CD8-positive, alpha-beta memory T cell (primary cell): ENCODE measurements around the gene URB2. TPM values are rescaled to one million over a fixed set of nuclear protein-coding genes. Genes with fewer than 3 reads are reported as not detected.

Experiments used
- CTCF ChIA-PET: fragments of 350-600 bp; sonication (Branson Sonifier 250); formaldehyde crosslinking; loops from one replicate; lab custom pipeline; 2021; ENCODE audit warnings: antibody characterized with exemption; lab: Charles Lee
- POLR2A ChIA-PET: fragments of 350-600 bp; sonication (Branson Sonifier 250); formaldehyde crosslinking; loops from one replicate; lab custom pipeline; 2021; ENCODE audit warnings: antibody characterized with exemption; lab: Charles Lee
- DNase-seq, 5 donors: peaks; one replicate each; pipeline versions ENCODE4 v3.0.0 to v3.0.0-alpha.2; 2020 to 2022; ENCODE audit warnings: mixed read lengths in 1 of 5
- H3K27ac ChIP-seq: one replicate; pipeline ENCODE4 v1.7.0; 2013; ENCODE audit warnings: low read depth, mild to moderate bottlenecking, low read length, moderate library complexity
- H3K27me3 ChIP-seq: 2 replicates; pipeline ENCODE4 v1.7.0; 2013; ENCODE audit warnings: low read length, mild to moderate bottlenecking; ENCODE audit not compliant: insufficient read depth, poor library complexity, severe bottlenecking
- H3K36me3 ChIP-seq: 2 replicates; pipeline ENCODE4 v1.7.0; 2013; ENCODE audit warnings: mild to moderate bottlenecking, low read length, moderate library complexity; ENCODE audit not compliant: insufficient read depth
- H3K4me1 ChIP-seq: 2 replicates; pipeline ENCODE4 v1.7.0; 2013; ENCODE audit warnings: mild to moderate bottlenecking, low read length, moderate library complexity; ENCODE audit not compliant: insufficient read depth
- H3K4me3 ChIP-seq: 2 replicates; pipeline ENCODE4 v1.7.0; 2013; ENCODE audit warnings: mild to moderate bottlenecking, low read length
- H3K9me3 ChIP-seq: 2 replicates; pipeline ENCODE4 v1.7.0; 2013; ENCODE audit warnings: mild to moderate bottlenecking, low read length
- H3K27ac Mint-ChIP-seq, 8 donors: one replicate each; pipeline ENCODE4 v1.8.0; 2020 to 2021; ENCODE audit warnings: mixed read lengths in 8 of 8, mild to moderate bottlenecking in 6 of 8, inconsistent platforms in 3 of 8, moderate library complexity in 3 of 8
- H3K27me3 Mint-ChIP-seq, 2 donors: one replicate each; pipeline ENCODE4 v1.8.0; 2020 to 2021; ENCODE audit warnings: mixed read lengths in 2 of 2, mild to moderate bottlenecking in 1 of 2, moderate library complexity in 1 of 2
- H3K36me3 Mint-ChIP-seq, 3 donors: one replicate each; pipeline ENCODE4 v1.8.0; 2020 to 2021; ENCODE audit warnings: mixed read lengths in 3 of 3, inconsistent platforms in 1 of 3, mild to moderate bottlenecking in 1 of 3
- H3K4me1 Mint-ChIP-seq, 3 donors: one replicate each; pipeline ENCODE4 v1.8.0; 2020 to 2021; ENCODE audit warnings: mixed read lengths in 3 of 3, inconsistent platforms in 1 of 3, mild to moderate bottlenecking in 1 of 3
- H3K4me3 Mint-ChIP-seq, 7 donors: one replicate each; pipeline ENCODE4 v1.8.0; 2020 to 2021; ENCODE audit warnings: mixed read lengths in 7 of 7, mild to moderate bottlenecking in 6 of 7, moderate library complexity in 4 of 7, inconsistent platforms in 2 of 7
- H3K9me3 Mint-ChIP-seq, 5 donors: one replicate each; pipeline ENCODE4 v1.8.0; 2020 to 2022; ENCODE audit warnings: mixed read lengths in 5 of 5, mild to moderate bottlenecking in 3 of 5, moderate library complexity in 2 of 5, inconsistent platforms in 1 of 5
- polyA plus RNA-seq: library from polyadenylated mRNA; unstranded; fragments of 300-500 nt; fragmentation: Illumina TruSeq; gene quantifications from one replicate; pipeline ENCODE4 v1.2.3, GENCODE V29; 2021
- total RNA-seq, 2 experiments: library from RNA; stranded (reverse); gene quantifications; one replicate each; pipeline ENCODE4 v1.2.3, GENCODE V29; 2021

URB2 gene
- total and polyA plus RNA-seq, 3 experiments from 2014 or later, result 6.5 to 38.2 (median 37.6) TPM

DNA sequence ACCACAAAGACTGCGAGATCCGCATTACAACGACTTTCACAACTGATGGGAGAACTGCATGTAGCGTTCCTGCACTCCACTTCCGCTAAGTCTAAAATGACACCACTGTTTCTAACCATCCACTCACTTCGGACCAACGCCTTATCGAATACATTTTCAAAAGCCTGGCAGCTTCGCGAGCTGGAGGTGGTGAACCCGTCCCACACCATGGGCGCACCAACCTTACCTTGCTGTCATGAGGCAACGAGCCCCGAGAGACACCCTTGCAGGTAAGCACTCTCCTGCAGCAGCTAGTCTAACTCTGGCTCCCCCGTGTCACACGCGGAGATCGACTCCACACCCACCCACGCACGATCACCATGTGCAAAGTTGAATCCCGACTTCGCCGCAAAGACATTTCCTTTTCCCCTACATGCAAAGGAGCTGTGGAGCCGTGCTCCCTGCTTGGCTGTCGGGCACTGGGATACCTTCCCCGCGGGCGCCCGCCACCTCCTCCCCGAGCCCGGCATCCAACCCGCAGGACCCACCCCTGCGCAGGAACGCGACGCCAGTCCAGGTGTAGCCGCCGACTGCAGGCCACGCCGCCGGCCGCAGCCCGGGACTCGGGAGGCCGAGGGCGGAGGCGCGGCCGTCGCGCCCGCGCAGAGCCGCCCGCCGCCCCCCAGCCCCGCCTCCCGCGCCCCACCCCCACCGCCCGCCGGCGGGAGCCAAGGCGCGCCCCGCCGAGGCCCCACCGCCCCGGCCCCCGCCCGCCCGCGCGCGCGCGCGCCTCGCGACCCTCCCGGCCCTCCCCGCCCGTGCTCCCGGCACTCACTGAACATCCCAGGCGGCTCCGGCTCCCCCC, 754 bp upstream of the URB2 start:
- CTCF ChIA-PET, result interaction anchor here (1.1 to 4.5 kb wide), 2 partner anchors 9 to 67 kb away, joined by 3 to 19 read pairs; partner anchors contain the start of gene ABCB10
- Histone ChIP-seq H3K27ac (peak overlapping the region; percentile 71), H3K4me1 (peaks cover 38% of the 10 kb centered on the region), H3K9me3 (no peaks in the 10 kb centered on the region), H3K36me3 (no peaks in the 10 kb centered on the region), H3K27me3 (no peaks in the 10 kb centered on the region), H3K4me3 (peak overlapping the region; percentile 89)
- Mint-ChIP-seq H3K27ac (peak overlapping the region; percentile 74 to 98 (median 90)), H3K4me1 (peaks cover 48 to 82% (median 68%) of the 10 kb centered on the region in 3 donors), H3K27me3 (no peaks in the 10 kb centered on the region), H3K4me3 (peak overlapping the region; percentile 85 to 99 (median 95)), H3K36me3 (peaks cover 0 to 23% (median 0%) of the 10 kb centered on the region in 3 donors), H3K9me3 (no peaks in the 10 kb centered on the region)
- peak; percentile 25 to 64 (median 41) for DNase-seq
- POLR2A ChIA-PET, result interaction anchor here (3.4 kb wide), 1 partner anchor 66 kb away, joined by 18 read pairs; the partner anchor contains the start of gene ABCB10

DNA sequence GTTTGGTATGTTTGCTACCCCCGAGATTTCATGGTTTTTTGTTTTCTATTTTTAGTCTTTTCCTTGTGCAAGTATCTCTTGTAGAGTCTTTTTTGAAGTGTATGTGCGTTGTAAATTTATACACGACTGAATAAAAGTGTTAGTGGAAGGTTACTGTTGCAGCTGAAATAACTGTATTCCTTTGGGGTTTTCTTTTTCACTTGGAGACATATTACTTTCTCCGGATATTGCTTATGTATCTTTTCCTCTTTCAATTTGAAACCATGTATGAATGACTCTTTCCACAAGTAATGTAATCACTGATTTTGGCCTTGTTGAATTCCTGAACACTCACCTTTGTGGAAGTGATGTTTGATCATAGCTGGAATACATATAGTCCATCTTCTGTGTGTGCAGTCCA, 956 bp downstream of the URB2 start:
- peaks cover 43 to 73% (median 64%) of the 10 kb centered on the region in 3 donors for H3K4me1 Mint-ChIP-seq
- Histone ChIP-seq H3K27me3 (no peaks in the 10 kb centered on the region), H3K9me3 (no peaks in the 10 kb centered on the region), H3K4me1 (peaks cover 30% of the 10 kb centered on the region), H3K36me3 (no peaks in the 10 kb centered on the region), H3K27ac (no peak overlapping the region), H3K4me3 (peak overlapping the region; percentile 82)
- peaks cover 0 to 28% (median 0%) of the 10 kb centered on the region in 3 donors for H3K36me3 Mint-ChIP-seq
- CTCF ChIA-PET, result interaction anchor here (4.5 kb wide), 1 partner anchor 69 kb away, joined by 19 read pairs; the partner anchor contains the start of gene ABCB10
- peak overlapping the region; percentile 83 to 99 (median 97) for H3K27ac Mint-ChIP-seq
- H3K9me3 Mint-ChIP-seq, result no peaks in the 10 kb centered on the region
- no peaks in the 10 kb centered on the region for H3K27me3 Mint-ChIP-seq
- no peak for DNase-seq
- peak overlapping the region; percentile 93 to 99 (median 98) for H3K4me3 Mint-ChIP-seq
- POLR2A ChIA-PET, result interaction anchor here (3.4 kb wide), 1 partner anchor 68 kb away, joined by 18 read pairs; the partner anchor contains the start of gene ABCB10

DNA sequence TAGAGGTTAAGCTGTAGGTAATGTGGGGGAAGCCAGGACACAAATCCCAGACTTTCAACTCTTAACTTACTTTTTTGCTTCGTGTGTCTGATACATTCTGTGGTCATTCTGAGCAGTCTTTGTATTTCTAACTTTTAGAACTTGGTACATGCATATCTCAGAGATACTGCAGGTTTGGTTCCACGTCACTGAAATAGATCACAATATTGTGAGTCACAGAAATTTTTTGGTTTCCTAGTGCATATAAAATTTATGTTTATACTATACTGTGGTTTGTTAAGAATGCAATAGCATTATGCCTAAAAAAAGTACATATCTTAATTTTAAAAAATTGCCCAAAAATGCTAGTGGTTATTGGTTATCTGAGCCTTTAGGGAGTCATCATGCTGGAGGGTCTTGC, 3.2 kb downstream of the URB2 start:
- Histone ChIP-seq H3K4me1 (peaks cover 16% of the 10 kb centered on the region), H3K4me3 (no peak overlapping the region), H3K9me3 (no peaks in the 10 kb centered on the region), H3K27ac (no peak overlapping the region), H3K27me3 (no peaks in the 10 kb centered on the region), H3K36me3 (no peaks in the 10 kb centered on the region)
- POLR2A ChIA-PET, result no interaction called here
- H3K36me3 Mint-ChIP-seq, result peaks cover 0 to 36% (median 2%) of the 10 kb centered on the region in 3 donors
- no peaks in the 10 kb centered on the region for H3K9me3 Mint-ChIP-seq
- no peaks in the 10 kb centered on the region for H3K27me3 Mint-ChIP-seq
- H3K27ac Mint-ChIP-seq, result no peak overlapping the region
- CTCF ChIA-PET, result no interaction called here
- H3K4me1 Mint-ChIP-seq, result peaks cover 35 to 53% (median 52%) of the 10 kb centered on the region in 3 donors
- DNase-seq, result no peak
- peak overlapping the region in 1 of 7 donors; percentile 34 for H3K4me3 Mint-ChIP-seq

DNA sequence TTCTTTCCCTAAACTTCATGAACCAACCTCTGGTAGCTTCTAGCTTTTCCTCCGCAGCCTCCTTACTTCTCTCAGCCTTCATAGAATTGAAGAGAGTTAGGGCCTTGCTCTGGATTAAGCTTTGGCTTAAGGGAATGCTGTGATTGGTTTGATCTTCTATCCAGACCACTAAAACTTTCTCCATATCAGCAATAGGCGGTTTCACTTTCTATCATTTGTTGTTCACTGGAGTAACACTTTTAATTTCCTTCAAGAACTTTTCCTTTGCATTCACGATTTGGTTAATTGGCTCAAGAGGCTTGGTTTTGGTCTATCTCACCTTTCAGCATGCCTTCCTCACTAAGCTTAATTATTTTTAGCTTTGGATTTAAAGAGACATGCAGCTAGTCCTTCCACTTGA, 5.1 kb downstream of the URB2 start:
- no peaks in the 10 kb centered on the region for H3K9me3 Mint-ChIP-seq

DNA sequence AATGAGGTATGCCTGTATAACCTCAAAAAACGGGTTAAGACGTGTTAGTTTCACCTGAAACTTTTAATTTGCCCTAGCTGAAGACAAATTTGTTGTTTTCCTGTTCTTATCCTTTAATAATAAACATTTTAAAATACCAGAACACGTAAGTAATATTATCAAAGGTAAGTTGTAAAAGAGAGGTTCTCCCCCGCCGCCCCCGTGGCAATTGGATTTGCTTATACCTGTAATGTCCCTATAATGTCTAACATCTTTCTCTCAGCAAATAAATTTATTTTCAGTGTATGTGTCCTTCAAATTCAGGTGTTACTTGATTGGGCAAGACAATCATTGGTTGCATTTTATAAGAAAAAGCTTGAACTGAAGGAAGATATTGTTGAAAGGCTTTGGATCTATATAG, 5.9 kb downstream of the URB2 start:
- Histone ChIP-seq H3K4me1 (peaks cover 6% of the 10 kb centered on the region), H3K9me3 (no peaks in the 10 kb centered on the region), H3K27ac (no peak overlapping the region), H3K27me3 (no peaks in the 10 kb centered on the region), H3K36me3 (peaks cover 24% of the 10 kb centered on the region), H3K4me3 (no peak overlapping the region)
- H3K9me3 Mint-ChIP-seq, result no peaks in the 10 kb centered on the region
- DNase-seq, result no peak
- H3K27me3 Mint-ChIP-seq, result no peaks in the 10 kb centered on the region
- H3K27ac Mint-ChIP-seq, result no peak overlapping the region
- H3K36me3 Mint-ChIP-seq, result peaks cover 0 to 54% (median 15%) of the 10 kb centered on the region in 3 donors
- CTCF ChIA-PET, result interaction anchor here (0.7 to 1.5 kb wide), 3 partner anchors 8 to 709 kb away, joined by 3 to 5 read pairs (median 4); partner anchors contain the start of gene ABCB10
- H3K4me3 Mint-ChIP-seq, result no peak overlapping the region
- H3K4me1 Mint-ChIP-seq, result peaks cover 20 to 36% (median 36%) of the 10 kb centered on the region in 3 donors
- POLR2A ChIA-PET, result no interaction called here

More for the DNA sequence above, 5.1 kb downstream of the URB2 start:
- Histone ChIP-seq H3K27ac (no peak overlapping the region), H3K27me3 (no peaks in the 10 kb centered on the region), H3K9me3 (no peaks in the 10 kb centered on the region), H3K4me1 (peaks cover 8% of the 10 kb centered on the region), H3K4me3 (no peak overlapping the region), H3K36me3 (peaks cover 16% of the 10 kb centered on the region)
- DNase-seq, result no peak
- Mint-ChIP-seq H3K4me1 (peaks cover 25 to 42% (median 42%) of the 10 kb centered on the region in 3 donors), H3K27me3 (no peaks in the 10 kb centered on the region), H3K36me3 (peaks cover 0 to 50% (median 10%) of the 10 kb centered on the region in 3 donors), H3K27ac (peak overlapping the region in 1 of 8 donors; percentile 81), H3K4me3 (no peak overlapping the region)
- ChIA-PET POLR2A (interaction anchor here (0.6 kb wide), 1 partner anchor 1466 kb away, joined by 4 read pairs; no protein-coding TSS in a partner anchor), CTCF (interaction anchor here (1.2 kb wide), 1 partner anchor 72 kb away, joined by 3 read pairs; the partner anchor contains the start of gene ABCB10)

DNA sequence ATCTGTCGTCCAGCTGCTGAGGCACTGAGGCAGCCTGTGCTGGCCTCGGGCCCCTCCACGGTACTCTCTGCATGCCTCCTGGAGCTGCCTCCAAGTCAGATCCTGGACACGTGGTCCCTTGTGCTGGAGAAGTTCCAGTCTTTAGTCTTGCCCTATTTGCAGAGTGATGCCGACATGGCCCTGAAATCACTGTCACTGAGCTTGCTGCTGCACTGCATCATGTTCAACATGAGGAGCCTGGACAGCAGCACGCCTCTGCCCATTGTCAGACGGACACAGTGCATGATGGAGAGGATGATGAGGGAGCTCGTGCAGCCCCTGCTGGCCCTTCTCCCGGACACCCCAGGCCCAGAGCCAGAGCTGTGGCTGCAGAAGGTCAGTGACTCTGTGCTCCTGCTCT, 10.0 kb downstream of the URB2 start:
- peak overlapping the region in 1 of 8 donors; percentile 17 for H3K27ac Mint-ChIP-seq
- ChIA-PET POLR2A (interaction anchor here (1.4 kb wide), 1 partner anchor 77 kb away, joined by 3 read pairs; the partner anchor contains the start of gene ABCB10), CTCF (no interaction called here)
- no peaks in the 10 kb centered on the region for H3K9me3 ChIP-seq
- no peaks in the 10 kb centered on the region for H3K4me1 ChIP-seq
- peaks cover 0 to 66% (median 22%) of the 10 kb centered on the region in 3 donors for H3K36me3 Mint-ChIP-seq
- H3K4me1 Mint-ChIP-seq, result peaks cover 11 to 23% (median 13%) of the 10 kb centered on the region in 3 donors
- H3K27ac ChIP-seq, result no peak overlapping the region
- H3K27me3 ChIP-seq, result no peaks in the 10 kb centered on the region
- H3K9me3 Mint-ChIP-seq, result no peaks in the 10 kb centered on the region
- H3K4me3 ChIP-seq, result no peak overlapping the region
- H3K36me3 ChIP-seq, result peaks cover 34% of the 10 kb centered on the region
- no peak for DNase-seq
- H3K27me3 Mint-ChIP-seq, result no peaks in the 10 kb centered on the region
- H3K4me3 Mint-ChIP-seq, result no peak overlapping the region

DNA sequence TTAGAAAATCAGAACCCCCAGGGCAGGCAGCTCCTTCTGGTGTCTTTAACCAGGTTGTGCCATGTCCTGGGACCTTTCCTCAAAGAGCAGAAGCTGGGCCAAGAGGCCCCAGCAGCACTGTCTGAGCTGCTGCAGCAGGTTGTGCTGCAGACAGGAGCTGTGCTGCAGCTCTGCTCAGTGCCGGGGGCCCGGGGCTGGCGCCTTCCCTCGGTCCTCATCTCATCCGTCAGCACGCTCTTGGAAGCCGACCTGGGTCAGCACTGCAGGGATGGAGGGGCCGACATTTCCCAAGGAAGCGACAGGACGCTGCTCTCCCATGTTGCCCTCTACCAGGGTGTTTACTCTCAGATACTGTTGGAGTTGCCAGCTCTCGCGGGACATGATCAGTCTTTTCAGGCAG, 11.7 kb downstream of the URB2 start:
- H3K4me3 Mint-ChIP-seq, result no peak overlapping the region
- DNase-seq, result no peak
- Histone ChIP-seq H3K36me3 (peaks cover 34% of the 10 kb centered on the region), H3K9me3 (no peaks in the 10 kb centered on the region), H3K27ac (no peak overlapping the region), H3K4me3 (no peak overlapping the region), H3K27me3 (no peaks in the 10 kb centered on the region), H3K4me1 (no peaks in the 10 kb centered on the region)
- H3K27me3 Mint-ChIP-seq, result no peaks in the 10 kb centered on the region
- ChIA-PET CTCF (interaction anchor here (0.6 kb wide), 1 partner anchor 95 kb away, joined by 3 read pairs; no protein-coding TSS in a partner anchor), POLR2A (no interaction called here)
- H3K4me1 Mint-ChIP-seq, result peaks cover 6 to 15% (median 10%) of the 10 kb centered on the region in 3 donors
- no peaks in the 10 kb centered on the region for H3K9me3 Mint-ChIP-seq
- peaks cover 0 to 68% (median 21%) of the 10 kb centered on the region in 3 donors for H3K36me3 Mint-ChIP-seq
- H3K27ac Mint-ChIP-seq, result no peak overlapping the region
